ENCODE measurements around the gene TST. TPM values are rescaled to one million over a fixed set of nuclear protein-coding genes. Genes with fewer than 3 reads are reported as not detected.

The TST gene
- total and polyA plus RNA-seq, 2 of the 8 experiments (the other 6 are each of a cell fraction or from before 2014, with no cell fraction given): 22.6 to 61.6 TPM

- ChIA-PET CTCF (ENCODE audit: partially characterized antibody) (interaction anchor here (1.0 to 2.9 kb wide), 7 partner anchors 9 to 251 kb away, joined by 3 to 14 read pairs (median 5); no protein-coding TSS in a partner anchor), POLR2A (ENCODE audit: partially characterized antibody) (interaction anchor here (4.1 kb wide), 1 partner anchor 11 kb away, joined by 18 read pairs; the partner anchor contains the start of genes MPST and TST)
- H3K27ac ChIP-seq (ENCODE audit: low read depth, low read length): no peak overlapping the region
These were observed 10.9 kb downstream of the TST start for GRCh38 chr22:37008365-37008764.

More at GRCh38 chr22:37008365-37008764, 10.9 kb downstream of the TST start:
- H2BK5ac ChIP-seq (ENCODE audit: low read depth, low read length): no peak overlapping the region
- no peaks in the 10 kb centered on the region for H3K9me3 ChIP-seq (ENCODE audit: insufficient read depth in 2 of 2, low read depth in 1 of 2, low read length in 1 of 2)
- H4K5ac ChIP-seq (ENCODE audit: insufficient read length, low read depth, low read length): no peak overlapping the region
- peaks cover 0 to 4% of the 10 kb centered on the region in 2 experiments for H4K20me1 ChIP-seq (replicated peaks in 1 of 2; ENCODE audit: control insufficient read depth in 1 of 2, insufficient read depth in 2 of 2, low read length in 2 of 2)
- no peak overlapping the region for H3K4me3 ChIP-seq (ENCODE audit: extremely low read depth in 1 of 4, insufficient read depth in 2 of 4, low read depth in 3 of 4, low read length in 4 of 4)
- no peak overlapping the region for H2BK120ac ChIP-seq (replicated peaks; ENCODE audit: low read depth, low read length)
- no peak for DNase-seq (ENCODE audit: low read depth in 1 of 2, low spot score in 2 of 2)
- no peak overlapping the region for H2BK20ac ChIP-seq (ENCODE audit: low read length)
- H3K9ac ChIP-seq (replicated peaks in 1 of 4; ENCODE audit: extremely low read depth in 1 of 4, low read depth in 3 of 4, low read length in 3 of 4): no peak overlapping the region
- H3K79me2 ChIP-seq (ENCODE audit: control insufficient read depth in 1 of 2, insufficient read depth in 2 of 2, low read length in 2 of 2): no peaks in the 10 kb centered on the region
- TF ChIP-seq EGR1 (IDR thresholded peaks at IDR 0.05; ENCODE audit: borderline replicate concordance, low read depth, low read length): no peak
- no peak for TF ChIP-seq RNF2 (IDR thresholded peaks at IDR 0.05; ENCODE audit: borderline replicate concordance, low read depth, low read length, missing control alignments, poor library complexity, severe bottlenecking)
- no peak for TF ChIP-seq HDAC6 (IDR thresholded peaks at IDR 0.05; ENCODE audit: low read depth, low read length)
- no peak for TF ChIP-seq KDM4A (IDR thresholded peaks at IDR 0.05; ENCODE audit: low read depth, low read length, severe bottlenecking)
- no peak for TF ChIP-seq RAD21 (IDR thresholded peaks at IDR 0.05 in 1 of 2, conservative IDR thresholded peaks at IDR 0.05 in 1 of 2; ENCODE audit: low read depth in 2 of 2, low read length in 2 of 2)
- TF ChIP-seq EP300 (IDR thresholded peaks at IDR 0.05; ENCODE audit: borderline replicate concordance in 1 of 2, low read depth in 2 of 2, low read length in 2 of 2): no peak
- no peak for TF ChIP-seq JUND (IDR thresholded peaks at IDR 0.05; ENCODE audit: low read length)
- TF ChIP-seq YY1 (IDR thresholded peaks at IDR 0.05; ENCODE audit: low read depth, low read length): no peak
- no peak for TF ChIP-seq TAF7 (optimal IDR thresholded peaks at IDR 0.05; ENCODE audit: borderline replicate concordance, low read depth, low read length)
- no peak for TF ChIP-seq SP1 (IDR thresholded peaks at IDR 0.05; ENCODE audit: low read depth, low read length)
- no peak for TF ChIP-seq GTF2F1 (IDR thresholded peaks at IDR 0.05; ENCODE audit: borderline replicate concordance, low read depth, low read length)
- H2BK15ac ChIP-seq (ENCODE audit: low read length): no peak overlapping the region
- H2AFZ ChIP-seq (ENCODE audit: low read length): no peak overlapping the region
- no peak overlapping the region for H3K56ac ChIP-seq (replicated peaks; ENCODE audit: insufficient read length, low read depth, low read length)
- no peak overlapping the region for H3K18ac ChIP-seq (ENCODE audit: extremely low read depth, low read length)
- H4K91ac ChIP-seq (replicated peaks; ENCODE audit: insufficient read length, low read length): no peak overlapping the region
- H3K4me1 ChIP-seq (replicated peaks in 1 of 4; ENCODE audit: control insufficient read depth in 3 of 4, insufficient read depth in 4 of 4, low read length in 3 of 4): no peaks in the 10 kb centered on the region
- peaks cover 0 to 3% (median 0%) of the 10 kb centered on the region in 4 experiments; a peak in 2 of 7 replicates for H3K27me3 ChIP-seq (replicated peaks in 1 of 4; ENCODE audit: control insufficient read depth in 3 of 4, extremely low read depth in 1 of 4, insufficient read depth in 3 of 4, low read length in 3 of 4)
- no peak overlapping the region for H2BK12ac ChIP-seq (ENCODE audit: low read depth, low read length)
- H3K79me1 ChIP-seq (ENCODE audit: low read depth, low read length): no peaks in the 10 kb centered on the region
- no peak overlapping the region for H3K4ac ChIP-seq (replicated peaks; ENCODE audit: insufficient read length, low read depth, low read length)
- FAIRE-seq: no peak
- no peak overlapping the region for H2AK5ac ChIP-seq (ENCODE audit: low read depth, low read length)
- H3K23me2 ChIP-seq (ENCODE audit: low read depth, low read length): no peaks in the 10 kb centered on the region
- H4K8ac ChIP-seq (ENCODE audit: extremely low read depth, insufficient read depth, low read length): no peak overlapping the region
- H3K4me2 ChIP-seq (ENCODE audit: insufficient read depth in 1 of 2, low read depth in 2 of 2, low read length in 2 of 2): no peak overlapping the region
- no peak overlapping the region for H3K14ac ChIP-seq (ENCODE audit: insufficient read length)
- WGBS, 2 experiments (ENCODE audit: extremely low coverage in 1 of 2, insufficient coverage in 1 of 2, insufficient read length in 1 of 2, insufficient replicate concordance in 2 of 2, low coverage in 1 of 2, low lambda C conversion rate in 2 of 2, missing lambda C conversion rate in 1 of 2): 96% methylated on average over 2 of the region's 2 CpGs; no CpG with 5 or more reads in 1 of the 2 experiments
- no peaks in the 10 kb centered on the region for H3K36me3 ChIP-seq (ENCODE audit: control insufficient read depth in 2 of 4, insufficient read depth in 4 of 4, low read length in 3 of 4)
- no peak overlapping the region for H3K23ac ChIP-seq (ENCODE audit: insufficient read length)

All from H1 (cell line).